NB4 (cell line): Measurements from ENCODE around the gene PNP.

Experiments
- DNase-seq: peaks from one replicate; pipeline ENCODE4 v3.0.0; 2010; ENCODE audit warnings: low read depth
- H3K4me3 ChIP-seq: one replicate; pipeline ENCODE4 v1.5.1; 2011; ENCODE audit warnings: mild to moderate bottlenecking, low read depth, low read length, moderate library complexity
- MYC ChIP-seq: IDR thresholded peaks from 2 replicates; pipeline ENCODE4 v1.6.1; 2011; ENCODE audit warnings: low read depth, low read length
- POLR2A ChIP-seq: IDR thresholded peaks from 2 replicates; pipeline ENCODE4 v1.6.1; 2011; ENCODE audit warnings: mild to moderate bottlenecking; ENCODE audit not compliant: insufficient read length; ENCODE audit errors: extremely low read depth
- TF ChIP-seq, protein P1 (sequence below): IDR thresholded peaks from 2 replicates; pipeline ENCODE4 v1.6.1; 2011; ENCODE audit warnings: low read depth, low read length
- TF ChIP-seq, protein P2 (sequence below): IDR thresholded peaks from one replicate; pipeline ENCODE4 v1.5.1; 2012; ENCODE audit warnings: low read depth, low read length

Gene PNP

DNA sequence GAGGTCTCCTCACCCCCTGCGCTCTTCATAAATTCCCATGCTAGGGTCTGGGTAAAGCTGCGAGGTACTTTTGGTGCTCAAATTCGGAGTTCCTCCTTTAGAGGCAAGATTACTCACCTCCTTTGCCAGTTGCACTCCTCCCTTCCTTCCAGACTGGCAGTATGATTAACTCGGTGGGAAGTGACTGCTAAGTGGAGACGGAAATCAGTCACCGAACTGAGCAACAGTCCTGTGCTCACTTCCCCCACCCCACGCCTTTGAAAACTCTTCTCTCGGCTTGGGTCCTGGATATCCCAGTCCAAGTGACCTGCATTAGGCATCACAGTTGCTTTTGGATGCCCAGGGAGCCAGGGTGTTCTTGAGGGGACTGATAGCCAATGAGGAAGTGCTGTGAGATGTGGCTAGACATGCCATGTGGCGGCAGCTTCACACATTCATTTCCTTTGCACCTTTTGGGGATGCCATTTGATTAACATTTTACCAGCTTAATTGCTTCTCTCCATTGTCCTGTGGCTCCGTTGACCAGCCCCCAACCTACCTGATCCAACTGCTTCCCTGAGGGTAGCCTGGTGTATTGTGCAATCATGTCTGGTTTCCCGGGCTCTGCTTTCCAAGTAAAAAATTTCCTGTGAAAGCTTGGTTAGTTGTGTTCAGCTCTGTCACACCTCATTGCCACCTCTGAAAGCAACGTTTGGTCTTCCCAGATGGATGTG is 840 bp downstream of the PNP start:
- TF ChIP-seq MYC, result peak; percentile 86
- TF ChIP-seq, protein P1, sequence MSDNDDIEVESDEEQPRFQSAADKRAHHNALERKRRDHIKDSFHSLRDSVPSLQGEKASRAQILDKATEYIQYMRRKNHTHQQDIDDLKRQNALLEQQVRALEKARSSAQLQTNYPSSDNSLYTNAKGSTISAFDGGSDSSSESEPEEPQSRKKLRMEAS, result peak; percentile 88
- TF ChIP-seq, protein P2, sequence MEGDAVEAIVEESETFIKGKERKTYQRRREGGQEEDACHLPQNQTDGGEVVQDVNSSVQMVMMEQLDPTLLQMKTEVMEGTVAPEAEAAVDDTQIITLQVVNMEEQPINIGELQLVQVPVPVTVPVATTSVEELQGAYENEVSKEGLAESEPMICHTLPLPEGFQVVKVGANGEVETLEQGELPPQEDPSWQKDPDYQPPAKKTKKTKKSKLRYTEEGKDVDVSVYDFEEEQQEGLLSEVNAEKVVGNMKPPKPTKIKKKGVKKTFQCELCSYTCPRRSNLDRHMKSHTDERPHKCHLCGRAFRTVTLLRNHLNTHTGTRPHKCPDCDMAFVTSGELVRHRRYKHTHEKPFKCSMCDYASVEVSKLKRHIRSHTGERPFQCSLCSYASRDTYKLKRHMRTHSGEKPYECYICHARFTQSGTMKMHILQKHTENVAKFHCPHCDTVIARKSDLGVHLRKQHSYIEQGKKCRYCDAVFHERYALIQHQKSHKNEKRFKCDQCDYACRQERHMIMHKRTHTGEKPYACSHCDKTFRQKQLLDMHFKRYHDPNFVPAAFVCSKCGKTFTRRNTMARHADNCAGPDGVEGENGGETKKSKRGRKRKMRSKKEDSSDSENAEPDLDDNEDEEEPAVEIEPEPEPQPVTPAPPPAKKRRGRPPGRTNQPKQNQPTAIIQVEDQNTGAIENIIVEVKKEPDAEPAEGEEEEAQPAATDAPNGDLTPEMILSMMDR, result no peak
- peak; percentile 88 for DNase-seq
- H3K4me3 ChIP-seq, result peak overlapping the region; percentile 89

DNA sequence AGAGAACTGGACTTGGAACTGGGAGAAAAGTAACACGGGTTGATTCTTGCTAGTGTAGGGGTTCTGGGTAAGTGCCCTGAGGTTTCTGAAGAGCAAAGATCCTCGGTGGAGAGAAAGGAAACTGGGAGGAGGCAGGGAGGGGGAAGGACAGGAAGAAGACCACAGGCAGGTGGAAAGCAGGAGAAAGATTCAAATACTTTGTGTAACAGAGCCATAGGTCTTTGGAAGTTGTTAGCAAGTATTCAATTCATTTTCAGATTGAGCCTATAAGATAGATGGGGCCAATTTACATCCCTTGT is 1.3 kb downstream of the PNP start:
- TF ChIP-seq, protein P2, result no peak
- TF ChIP-seq, protein P1, result no peak
- TF ChIP-seq POLR2A (no peak), MYC (no peak)
- DNase-seq, result peak; percentile 45
- peak overlapping the region; percentile 89 for H3K4me3 ChIP-seq

DNA sequence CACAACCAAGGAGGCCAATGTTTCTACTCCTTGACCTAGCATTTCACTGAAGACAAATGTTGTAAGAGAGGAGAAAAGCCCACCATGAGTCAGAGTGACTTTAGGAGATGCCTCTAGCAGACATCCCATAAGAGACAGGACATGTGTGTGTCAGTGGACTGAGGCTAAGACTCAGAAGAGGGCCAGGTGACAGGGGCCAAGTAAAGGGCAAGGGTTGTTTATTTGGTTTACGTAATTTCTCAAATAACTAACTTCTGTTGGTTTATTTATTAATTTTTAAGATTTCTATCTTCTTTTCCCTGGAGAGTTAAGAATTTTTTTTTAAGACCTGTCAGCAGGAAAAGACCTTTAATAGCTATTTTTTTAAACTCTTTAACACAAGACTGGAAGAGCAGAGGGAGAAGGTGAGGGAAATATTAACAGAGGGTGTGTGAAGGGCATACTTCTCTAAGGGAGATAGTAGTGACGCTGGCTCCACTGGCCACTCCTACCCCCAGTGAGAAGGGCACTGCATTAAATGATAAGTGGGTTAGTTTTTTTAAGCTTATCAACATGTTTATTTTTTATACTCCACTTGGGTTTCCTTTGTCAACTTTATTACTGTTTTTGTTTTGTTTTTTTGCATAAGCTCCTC is 3.4 kb downstream of the PNP start:
- TF ChIP-seq, protein P2, result no peak
- DNase-seq, result peak; percentile 39
- peak overlapping the region; percentile 89 for H3K4me3 ChIP-seq

DNA sequence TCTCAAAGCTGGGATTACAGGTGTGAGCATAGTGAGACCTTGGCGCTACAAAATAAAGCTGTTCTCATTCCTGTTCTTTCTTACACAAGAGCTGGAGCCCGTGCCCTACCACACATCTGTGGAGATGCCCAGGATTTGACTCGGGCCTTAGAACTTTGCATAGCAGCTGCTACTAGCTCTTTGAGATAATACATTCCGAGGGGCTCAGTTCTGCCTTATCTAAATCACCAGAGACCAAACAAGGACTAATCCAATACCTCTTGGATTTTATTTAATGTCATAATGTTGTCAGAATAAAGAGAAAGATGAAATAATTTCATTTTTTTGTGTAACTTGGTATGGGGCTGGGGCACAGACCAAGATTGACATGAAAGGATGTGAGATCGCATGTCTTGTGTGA is 7.6 kb downstream of the PNP start:
- DNase-seq, result no peak
- H3K4me3 ChIP-seq, result no peak overlapping the region
- TF ChIP-seq MYC, result no peak
- TF ChIP-seq, protein P2, result no peak
- TF ChIP-seq, protein P1, result no peak
- no peak for TF ChIP-seq POLR2A

DNA sequence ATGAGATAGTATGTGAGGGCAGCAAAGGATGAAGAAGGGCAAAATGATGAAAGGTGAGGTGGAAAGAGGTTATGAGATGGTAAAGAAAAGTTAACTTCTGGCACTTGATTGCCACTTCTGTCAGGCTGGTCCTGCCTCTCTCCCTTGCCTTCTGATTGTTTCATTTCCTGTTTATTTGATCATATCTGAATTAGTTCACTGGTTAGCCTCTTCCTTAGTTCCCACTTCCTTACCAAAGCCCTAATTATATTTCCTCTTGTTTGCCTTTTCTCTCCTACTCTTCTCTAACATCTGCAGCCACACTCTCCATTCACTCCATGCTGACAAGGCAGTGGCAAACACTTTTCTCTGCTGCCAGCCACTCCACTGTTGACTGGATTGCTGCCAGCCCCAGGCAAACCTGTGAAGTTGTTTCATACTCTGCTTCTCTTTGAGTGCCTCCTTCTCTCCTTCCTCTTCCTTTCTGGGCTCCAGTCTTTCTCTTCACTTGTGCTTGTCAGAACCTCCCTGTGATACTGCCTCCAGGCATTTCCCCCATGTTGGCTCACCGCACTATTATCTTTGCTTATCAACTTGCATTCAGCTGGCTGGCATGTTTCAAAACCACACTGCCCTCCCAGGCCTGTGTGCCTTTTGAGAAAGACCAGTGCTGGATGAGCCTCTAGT is 8.1 kb downstream of the PNP start:
- H3K4me3 ChIP-seq, result no peak overlapping the region
- TF ChIP-seq, protein P2, result no peak
- TF ChIP-seq MYC (0 out of 2 replicates have a peak, but pooled peaks have one; percentile 18), POLR2A (peak; percentile 28)
- TF ChIP-seq, protein P1, result no peak
- DNase-seq, result peak; percentile 65
